Activated naive CD8-positive, alpha-beta T cell treated with anti-CD3 and anti-CD28 coated beads, Interleukin-2, amount 50 U/mL, for 24 hours (primary cell): Measurements from ENCODE around the gene VSTM1.
"Not testable (repeated sequence)": the region's sequence is repeated elsewhere in the genome, so short reads cannot be mapped to it uniquely, and the experiment has no call there.

Source experiments
- ATAC-seq: fragments of 150-1000 bp; cut with Tn5 transposase; one replicate; pipeline ENCODE4 v1.10.0; 2021
- DNase-seq: peaks from one replicate; pipeline ENCODE4 v3.0.0; 2021
- H3K27ac Mint-ChIP-seq: one replicate; pipeline ENCODE4 v1.8.0; 2021; ENCODE audit warnings: mild to moderate bottlenecking, mixed read lengths
- H3K27me3 Mint-ChIP-seq: one replicate; pipeline ENCODE4 v1.8.0; 2021; ENCODE audit warnings: mixed read lengths
- H3K36me3 Mint-ChIP-seq: one replicate; pipeline ENCODE4 v1.8.0; 2021; ENCODE audit warnings: low read depth, mixed read lengths
- H3K4me1 Mint-ChIP-seq: one replicate; pipeline ENCODE4 v1.8.0; 2021; ENCODE audit warnings: mixed read lengths
- H3K4me3 Mint-ChIP-seq: one replicate; pipeline ENCODE4 v1.8.0; 2021; ENCODE audit warnings: mild to moderate bottlenecking, moderate library complexity, mixed read lengths
- H3K9me3 Mint-ChIP-seq: one replicate; pipeline ENCODE4 v1.8.0; 2021; ENCODE audit warnings: mixed read lengths

VSTM1 gene

DNA sequence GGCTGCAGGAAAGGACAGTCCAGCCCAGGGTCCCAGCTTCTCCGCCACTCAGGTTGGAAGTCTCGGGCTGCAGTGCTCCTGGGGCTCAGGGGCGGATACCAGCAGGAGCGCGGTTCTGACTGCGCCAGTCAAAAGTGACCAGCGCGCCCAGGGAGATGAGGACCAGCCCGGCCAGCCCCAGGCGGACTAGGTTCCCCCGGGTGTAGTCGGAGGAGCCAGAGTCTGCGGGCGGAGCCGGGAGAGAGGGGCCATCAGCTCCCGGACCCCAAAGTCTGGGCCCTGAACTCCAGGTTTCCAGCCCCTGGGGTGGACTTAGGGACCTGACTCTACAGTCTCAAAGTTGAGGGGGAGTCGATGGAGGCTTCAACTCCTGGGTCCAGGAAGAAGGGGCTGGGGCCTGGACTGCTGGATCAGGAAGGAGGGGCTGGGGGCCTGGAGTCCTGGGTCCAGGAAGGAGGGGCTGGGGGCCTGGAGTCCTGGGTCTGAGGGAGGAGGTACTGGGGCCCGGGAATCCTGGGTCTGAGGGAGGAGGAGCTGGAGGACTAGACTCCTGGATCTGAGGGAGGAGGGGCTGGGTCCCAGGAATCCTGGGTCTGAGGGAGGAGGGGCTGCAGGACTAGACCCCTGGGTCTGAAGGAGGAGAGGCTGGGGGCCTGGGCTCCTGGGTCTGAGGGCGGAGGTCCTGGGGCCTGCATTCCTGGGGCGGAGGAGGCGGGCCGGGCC is 31.6 kb upstream of the VSTM1 start:
- ATAC-seq (no peak), DNase-seq (no peak)
- Mint-ChIP-seq H3K36me3 (no peaks in the 10 kb centered on the region), H3K9me3 (no peaks in the 10 kb centered on the region), H3K4me3 (no peak overlapping the region), H3K4me1 (peaks cover 8% of the 10 kb centered on the region), H3K27ac (no peak overlapping the region), H3K27me3 (peaks cover 28% of the 10 kb centered on the region)

DNA sequence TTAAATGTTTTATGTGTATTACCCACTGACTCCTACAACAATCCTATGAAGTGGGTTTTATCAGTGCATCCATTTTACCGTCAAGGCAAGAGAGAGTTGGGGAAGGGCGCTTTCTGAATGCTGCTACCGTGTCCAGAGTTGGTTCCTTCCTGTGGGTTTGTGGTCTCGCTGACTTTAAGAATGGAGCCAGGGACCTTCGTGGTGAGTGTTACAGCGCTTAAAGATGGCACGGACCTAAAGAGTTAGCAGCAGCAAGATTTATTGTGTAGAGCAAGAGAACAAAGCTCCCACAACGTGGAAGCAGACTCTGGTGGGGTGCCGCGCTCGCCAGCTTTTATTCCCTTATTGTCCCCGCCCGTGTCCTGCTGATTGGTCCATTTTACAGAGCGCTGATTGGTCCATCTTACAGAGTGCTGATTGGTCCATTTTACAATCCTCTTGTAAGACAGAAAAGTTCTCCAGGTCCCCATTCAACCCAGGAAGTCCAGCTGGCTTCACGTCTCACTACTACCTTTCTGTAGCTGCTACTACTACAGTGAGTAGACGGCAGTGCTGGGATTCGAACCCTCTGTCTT is 30.8 kb upstream of the VSTM1 start:
- Mint-ChIP-seq H3K27me3 (peaks cover 28% of the 10 kb centered on the region), H3K4me3 (no peak overlapping the region), H3K27ac (no peak overlapping the region), H3K9me3 (no peaks in the 10 kb centered on the region), H3K4me1 (peaks cover 8% of the 10 kb centered on the region), H3K36me3 (no peaks in the 10 kb centered on the region)
- ATAC-seq (no peak), DNase-seq (no peak)

DNA sequence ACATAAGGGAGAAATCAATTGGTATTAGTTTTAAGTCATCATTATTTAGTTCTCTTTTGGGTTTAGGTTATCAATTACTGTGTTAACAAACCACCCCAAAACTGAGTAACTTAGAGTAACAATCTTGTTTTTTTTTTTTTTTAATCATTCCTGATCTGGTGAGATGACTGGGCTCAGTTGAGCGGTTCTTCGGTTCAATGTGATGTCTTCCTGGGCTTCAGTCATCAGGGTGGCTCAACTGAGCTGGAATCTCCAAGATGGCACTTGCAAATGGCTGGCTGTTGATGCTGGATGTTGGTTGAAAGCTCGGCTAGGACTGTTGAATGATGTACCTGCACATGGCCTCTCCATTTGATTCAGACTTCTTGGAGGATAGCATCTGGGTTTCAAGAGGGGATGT is 20.7 kb upstream of the VSTM1 start:
- H3K4me3 Mint-ChIP-seq, result no peak overlapping the region
- H3K4me1 Mint-ChIP-seq, result no peaks in the 10 kb centered on the region
- H3K27me3 Mint-ChIP-seq, result peaks cover 8% of the 10 kb centered on the region
- H3K36me3 Mint-ChIP-seq, result no peaks in the 10 kb centered on the region
- ATAC-seq (no peak), DNase-seq (no peak)
- no peak overlapping the region for H3K27ac Mint-ChIP-seq
- peaks cover 7% of the 10 kb centered on the region for H3K9me3 Mint-ChIP-seq

DNA sequence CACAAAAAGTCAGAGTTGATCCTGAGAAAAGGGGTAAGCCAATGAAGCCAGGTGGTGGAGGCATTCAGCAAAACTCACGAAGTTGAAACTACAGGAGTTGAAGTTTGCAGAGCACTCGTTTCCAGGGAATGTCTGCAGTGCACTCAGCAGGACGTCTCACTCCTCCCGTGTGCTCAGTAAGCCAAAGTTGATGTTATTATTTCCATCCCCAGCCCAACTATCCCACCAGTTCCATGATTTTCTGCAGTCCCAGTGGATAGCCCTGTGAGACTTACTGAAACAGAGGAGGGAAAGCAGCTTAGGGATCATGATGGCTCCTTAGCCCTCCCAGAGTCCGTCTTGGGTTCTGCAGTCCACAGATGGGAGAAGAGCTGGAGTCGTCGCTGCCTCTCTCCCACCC is 17.3 kb upstream of the VSTM1 start, which contains the start of gene TARM1:
Gene TARM1, minus strand, starts transcription at position 334 of the 400 bp plus-strand sequence. Its CDS starts 25 bp downstream, at position 309.
- Mint-ChIP-seq H3K27me3 (peaks cover 4% of the 10 kb centered on the region), H3K4me1 (no peaks in the 10 kb centered on the region), H3K9me3 (peaks cover 7% of the 10 kb centered on the region), H3K4me3 (no peak within 1 kb of the TSS), H3K36me3 (no peaks in the 10 kb centered on the region), H3K27ac (no peak within 1 kb of the TSS)
- ATAC-seq (no peak), DNase-seq (no peak)

DNA sequence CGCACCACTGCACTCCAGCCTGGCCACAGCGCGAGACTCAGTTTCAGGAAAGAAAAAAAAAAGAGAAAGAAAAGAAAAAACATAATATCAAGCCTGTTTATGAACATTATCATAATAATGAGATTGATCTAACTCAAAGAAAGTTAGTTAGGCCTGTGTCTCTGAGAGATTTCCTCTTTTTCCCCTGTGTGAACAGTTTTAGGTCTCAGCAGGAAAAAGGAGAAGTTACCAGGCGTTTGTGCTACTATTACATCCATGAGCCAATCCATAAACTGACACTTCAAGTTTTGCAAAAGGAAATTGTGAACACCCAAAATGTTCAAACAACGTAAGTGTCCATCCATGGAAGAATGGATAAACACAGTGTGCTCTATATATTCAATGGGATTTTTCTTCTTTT is 13.6 kb upstream of the VSTM1 start:
- Mint-ChIP-seq H3K27ac (no peak overlapping the region), H3K27me3 (peaks cover 4% of the 10 kb centered on the region), H3K9me3 (no peaks in the 10 kb centered on the region), H3K4me3 (no peak overlapping the region), H3K36me3 (no peaks in the 10 kb centered on the region), H3K4me1 (no peaks in the 10 kb centered on the region)
- no peak for DNase-seq
- no peak for ATAC-seq

DNA sequence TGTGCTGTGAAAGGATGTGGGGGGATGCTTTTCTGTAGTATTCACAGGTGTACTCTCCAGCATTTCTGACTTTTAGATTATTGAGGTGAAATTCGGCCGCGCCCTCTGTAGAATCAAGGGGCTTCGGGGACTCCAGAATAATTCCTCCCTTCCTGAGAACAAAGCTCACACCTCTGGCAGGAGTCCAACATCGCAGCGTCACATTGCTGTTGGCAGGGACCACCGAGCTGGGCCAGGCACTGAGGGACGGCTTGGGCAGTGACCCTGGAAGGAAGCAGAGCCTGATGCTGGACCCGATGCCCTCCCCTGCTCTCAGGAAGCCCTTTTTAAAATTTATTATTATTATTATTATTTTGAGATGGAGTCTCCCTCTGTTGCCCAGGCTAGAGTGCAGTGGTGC is 11.2 kb upstream of the VSTM1 start:
- Mint-ChIP-seq H3K27me3 (peaks cover 4% of the 10 kb centered on the region), H3K27ac (no peak overlapping the region), H3K4me3 (no peak overlapping the region), H3K9me3 (no peaks in the 10 kb centered on the region), H3K4me1 (no peaks in the 10 kb centered on the region), H3K36me3 (no peaks in the 10 kb centered on the region)
- DNase-seq, result no peak
- no peak for ATAC-seq

DNA sequence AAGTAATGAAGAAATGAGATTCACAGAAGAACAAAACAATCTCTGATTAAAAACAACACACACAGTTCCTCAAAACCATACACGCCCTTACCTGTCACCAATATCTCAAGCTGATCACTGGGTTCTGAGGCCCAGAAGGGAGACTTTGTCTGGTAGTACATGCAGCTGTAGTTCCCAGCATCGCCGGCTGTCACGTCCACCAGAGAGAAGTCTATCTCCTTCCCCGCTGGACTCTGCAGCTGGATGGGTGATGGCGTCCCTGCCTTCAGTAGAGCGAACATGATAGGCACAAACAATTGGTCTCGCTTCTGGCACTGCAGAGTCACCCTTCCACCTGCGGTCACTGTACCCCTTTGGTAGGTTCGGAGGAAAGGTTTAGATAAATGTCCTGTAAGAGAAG is 10.1 kb upstream of the VSTM1 start:
- H3K27ac Mint-ChIP-seq, result no peak overlapping the region
- no peak for DNase-seq
- H3K27me3 Mint-ChIP-seq, result peaks cover 4% of the 10 kb centered on the region

DNA sequence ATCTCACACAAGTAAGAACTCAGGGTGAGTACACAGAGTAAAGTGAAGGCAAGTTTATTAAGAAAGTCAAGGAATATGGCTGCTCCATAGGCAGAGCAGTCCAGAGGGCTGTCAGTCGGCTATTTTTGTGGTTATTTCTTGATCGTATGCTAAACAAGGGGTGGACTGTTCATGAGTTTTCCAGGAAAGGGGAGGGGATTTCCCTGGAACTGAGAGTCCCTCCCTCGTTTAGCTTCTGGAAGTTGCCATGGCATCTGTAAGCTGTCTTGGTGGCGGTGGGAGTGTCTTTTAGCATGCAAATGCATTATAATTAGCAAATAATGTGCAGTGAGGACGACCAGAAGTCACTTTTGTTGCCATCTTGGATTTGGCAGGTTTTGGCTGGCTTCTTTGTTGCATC is 5.8 kb upstream of the VSTM1 start:
- H3K4me1 Mint-ChIP-seq, result no peaks in the 10 kb centered on the region
- no peak for DNase-seq
- peaks cover 8% of the 10 kb centered on the region for H3K27me3 Mint-ChIP-seq
- no peak overlapping the region for H3K27ac Mint-ChIP-seq
- no peaks in the 10 kb centered on the region for H3K36me3 Mint-ChIP-seq
- no peak overlapping the region for H3K4me3 Mint-ChIP-seq
- no peak for ATAC-seq
- no peaks in the 10 kb centered on the region for H3K9me3 Mint-ChIP-seq

More for the DNA sequence above, 10.1 kb upstream of the VSTM1 start:
- ATAC-seq, result no peak
- Mint-ChIP-seq H3K36me3 (no peaks in the 10 kb centered on the region), H3K4me1 (no peaks in the 10 kb centered on the region), H3K4me3 (no peak overlapping the region), H3K9me3 (no peaks in the 10 kb centered on the region)

DNA sequence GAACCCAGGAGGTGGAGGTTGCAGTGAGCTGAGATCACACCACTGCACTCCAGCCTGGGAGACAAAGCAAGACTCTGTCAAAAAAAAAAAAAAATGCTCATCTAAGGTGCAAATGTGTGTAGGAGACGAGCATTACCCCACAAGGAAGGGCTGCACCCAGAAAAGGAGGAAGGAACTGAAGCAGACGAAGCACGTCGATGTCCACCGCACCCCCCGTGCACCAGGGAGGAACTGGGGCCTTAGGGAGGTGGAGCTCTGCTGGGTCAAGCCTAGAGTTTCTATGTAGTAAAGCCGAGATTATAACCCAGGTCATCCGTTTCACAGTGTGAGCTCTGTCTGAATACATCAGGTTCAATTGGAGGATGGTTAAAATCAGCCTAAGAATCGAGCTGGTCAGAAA is 1.1 kb downstream of the VSTM1 start:
- ATAC-seq (no peak), DNase-seq (no peak)
- peaks cover 19% of the 10 kb centered on the region for H3K27me3 Mint-ChIP-seq
- H3K4me3 Mint-ChIP-seq, result no peak overlapping the region
- no peaks in the 10 kb centered on the region for H3K4me1 Mint-ChIP-seq
- no peak overlapping the region for H3K27ac Mint-ChIP-seq
- no peaks in the 10 kb centered on the region for H3K36me3 Mint-ChIP-seq
- H3K9me3 Mint-ChIP-seq, result no peaks in the 10 kb centered on the region

DNA sequence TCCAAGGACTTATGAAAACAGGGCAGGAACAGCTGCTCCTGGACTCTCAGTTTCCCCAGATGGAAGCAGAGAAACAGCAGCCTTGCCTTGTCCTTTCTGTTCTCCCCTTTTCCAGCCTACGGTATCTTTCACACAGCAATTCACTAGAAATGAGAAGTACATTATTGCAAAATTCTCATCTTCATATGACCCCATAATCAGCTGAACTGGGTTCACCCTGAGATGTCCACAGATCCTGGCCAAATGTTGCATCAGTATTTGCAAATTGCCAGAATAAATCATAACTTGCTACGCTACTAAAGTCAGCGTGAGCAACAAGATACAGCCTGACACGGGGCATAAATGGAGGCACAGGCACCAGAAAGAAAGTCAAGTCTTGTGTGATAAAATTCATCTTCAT is 16.1 kb downstream of the VSTM1 start:
- peaks cover 15% of the 10 kb centered on the region for H3K27me3 Mint-ChIP-seq
- no peaks in the 10 kb centered on the region for H3K36me3 Mint-ChIP-seq
- H3K4me3 Mint-ChIP-seq, result no peak overlapping the region
- H3K4me1 Mint-ChIP-seq, result no peaks in the 10 kb centered on the region
- ATAC-seq, result no peak
- H3K9me3 Mint-ChIP-seq, result no peaks in the 10 kb centered on the region
- no peak overlapping the region for H3K27ac Mint-ChIP-seq
- DNase-seq, result no peak

DNA sequence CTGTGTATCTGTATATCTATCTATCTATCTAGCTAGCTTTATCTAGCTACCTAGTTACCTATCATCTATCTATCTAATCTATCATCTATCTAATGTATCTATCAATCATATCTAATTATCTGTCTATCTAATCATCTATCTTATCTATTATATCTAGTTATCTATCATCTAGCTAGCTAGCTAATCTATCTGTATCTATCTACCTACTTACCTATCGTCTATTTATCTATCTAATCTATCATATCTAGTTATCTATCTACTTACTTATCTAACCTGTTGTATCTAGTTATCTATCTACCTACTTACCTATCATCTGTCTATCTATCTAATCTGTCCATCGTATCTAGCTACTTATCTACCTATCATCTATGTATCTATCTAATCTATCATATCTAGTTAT is 17.9 kb downstream of the VSTM1 start:
- no peak for DNase-seq
- no peak for ATAC-seq
- Mint-ChIP-seq H3K27me3 (peaks cover 11% of the 10 kb centered on the region), H3K27ac (no peak overlapping the region), H3K4me1 (no peaks in the 10 kb centered on the region), H3K9me3 (no peaks in the 10 kb centered on the region), H3K4me3 (no peak overlapping the region), H3K36me3 (no peaks in the 10 kb centered on the region)

DNA sequence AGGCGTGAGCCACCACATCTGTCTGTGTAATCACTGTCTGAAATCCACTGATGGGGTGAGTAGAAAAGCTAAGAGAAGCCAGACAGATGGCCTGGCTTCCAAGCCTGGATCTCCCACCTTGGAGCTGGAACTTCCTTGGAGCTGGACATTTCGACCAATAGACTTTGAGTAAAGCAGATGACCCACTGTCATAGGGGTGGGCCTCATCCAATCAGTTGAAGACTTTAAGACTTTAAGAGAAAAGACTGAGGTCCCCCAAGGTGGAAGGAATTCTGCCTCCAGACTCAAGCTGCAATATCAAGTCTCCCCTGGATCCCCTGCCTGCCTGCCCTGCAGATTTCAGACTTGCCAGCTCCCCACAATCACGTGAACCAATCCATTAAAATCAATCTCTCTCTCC is 20.7 kb downstream of the VSTM1 start:
- ATAC-seq, result no peak
- H3K9me3 Mint-ChIP-seq, result no peaks in the 10 kb centered on the region
- no peak for DNase-seq
- no peak overlapping the region for H3K27ac Mint-ChIP-seq
- H3K4me1 Mint-ChIP-seq, result no peaks in the 10 kb centered on the region
- H3K4me3 Mint-ChIP-seq, result no peak overlapping the region
- no peaks in the 10 kb centered on the region for H3K36me3 Mint-ChIP-seq
- H3K27me3 Mint-ChIP-seq, result peaks cover 7% of the 10 kb centered on the region

DNA sequence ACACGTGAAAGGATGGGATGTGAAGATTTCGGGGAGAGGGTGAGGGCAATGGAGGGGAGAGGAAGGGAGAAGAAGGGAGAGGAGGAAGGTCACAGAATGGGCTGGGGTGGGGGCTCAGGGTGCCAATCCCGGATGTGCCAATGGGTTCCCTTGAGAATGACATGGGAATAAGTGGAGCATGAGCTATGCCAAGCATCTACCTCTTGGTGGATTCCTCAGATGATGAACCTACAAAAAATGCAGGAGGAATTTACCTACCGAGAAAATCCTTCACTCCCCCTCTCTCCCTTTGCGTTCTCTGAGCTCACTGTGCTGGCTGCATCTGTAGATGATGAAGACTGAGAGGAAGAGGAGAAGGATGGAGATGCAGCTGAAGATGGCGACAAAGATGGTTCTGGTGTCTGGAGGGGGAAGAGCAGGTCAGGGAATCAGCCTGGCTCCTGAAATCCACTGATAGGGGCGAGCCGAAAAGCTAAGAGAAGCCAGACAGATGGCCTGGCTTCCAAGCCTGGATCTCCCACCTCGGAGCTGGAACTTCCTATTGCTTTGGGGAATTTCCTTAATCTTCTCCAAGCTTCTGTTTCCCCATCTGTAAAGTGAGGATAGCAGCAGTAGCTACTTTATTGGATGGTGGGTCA is 21.6 kb downstream of the VSTM1 start:
- H3K27ac Mint-ChIP-seq, result no peak overlapping the region
- H3K4me1 Mint-ChIP-seq, result no peaks in the 10 kb centered on the region
- H3K36me3 Mint-ChIP-seq, result no peaks in the 10 kb centered on the region
- no peak for ATAC-seq
- peaks cover 10% of the 10 kb centered on the region for H3K27me3 Mint-ChIP-seq
- no peaks in the 10 kb centered on the region for H3K9me3 Mint-ChIP-seq
- no peak overlapping the region for H3K4me3 Mint-ChIP-seq
- no peak for DNase-seq

DNA sequence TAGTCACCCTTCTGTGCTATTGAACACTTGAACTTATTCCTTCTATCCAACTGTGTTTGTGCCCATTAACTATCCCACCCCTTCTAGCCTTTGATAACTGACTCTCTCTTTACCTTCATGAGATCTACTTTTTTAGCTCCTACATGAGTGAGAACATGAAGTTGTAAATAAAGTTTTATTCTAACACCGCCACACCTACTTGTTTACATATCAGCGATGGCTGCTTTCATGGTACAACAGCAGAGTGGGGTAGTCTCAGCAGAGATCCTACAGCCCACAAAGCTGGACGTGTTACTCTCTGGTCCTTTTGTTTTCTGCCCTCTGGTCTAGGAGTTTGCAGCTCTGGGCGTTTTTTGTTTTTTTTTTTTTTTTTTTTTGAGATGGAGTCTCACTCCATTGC is 23.7 kb downstream of the VSTM1 start:
- DNase-seq, result no peak
- no peak for ATAC-seq
- Mint-ChIP-seq H3K27me3 (peaks cover 8% of the 10 kb centered on the region), H3K4me1 (no peaks in the 10 kb centered on the region), H3K9me3 (no peaks in the 10 kb centered on the region), H3K36me3 (no peaks in the 10 kb centered on the region), H3K4me3 (no peak overlapping the region), H3K27ac (no peak overlapping the region)

DNA sequence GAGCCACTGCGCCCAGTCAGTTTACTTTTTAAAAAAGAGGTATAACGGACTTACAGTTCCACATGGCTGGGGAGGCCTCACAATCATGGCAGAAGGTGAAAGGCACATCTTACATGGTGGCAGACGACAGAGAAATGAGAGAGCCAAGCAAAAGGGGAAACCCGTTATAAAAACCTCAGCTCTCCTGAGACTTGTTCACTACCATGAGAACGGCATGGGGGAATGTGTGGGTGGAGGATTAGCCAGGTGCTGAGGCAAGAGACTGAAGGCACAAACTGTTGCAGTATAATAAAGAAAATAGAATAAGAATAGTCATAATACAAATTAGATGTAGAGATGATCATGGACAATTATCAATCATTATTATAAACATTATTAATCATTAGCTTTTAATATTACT is 27.2 kb downstream of the VSTM1 start:
- H3K36me3 Mint-ChIP-seq, H3K4me3 Mint-ChIP-seq, H3K4me1 Mint-ChIP-seq, H3K9me3 Mint-ChIP-seq, H3K27ac Mint-ChIP-seq, DNase-seq, ATAC-seq: not testable (repeated sequence)
- H3K27me3 Mint-ChIP-seq, result peaks cover 11% of the 10 kb centered on the region
